ENCODE measurements around the gene RBMS2. TPM values are rescaled to one million over a fixed set of nuclear protein-coding genes. Genes with fewer than 3 reads are reported as not detected.

The RBMS2 gene
- total and polyA plus RNA-seq, 7 experiments from 2014 or later: 0.81 to 12.8 (median 5.1) TPM

- ATAC-seq (no peak), DNase-seq (no peak)
- H3K36me3 Mint-ChIP-seq: no peaks in the 10 kb centered on the region
- H3K27me3 ChIP-seq (ENCODE audit: control insufficient read depth in 2 of 2, insufficient read depth in 2 of 2, low read length in 2 of 2): no peaks in the 10 kb centered on the region
- H3K4me1 ChIP-seq (ENCODE audit: control insufficient read depth in 2 of 2, insufficient read depth in 2 of 2, low read length in 2 of 2): no peaks in the 10 kb centered on the region
- H3K36me3 ChIP-seq (ENCODE audit: control insufficient read depth in 2 of 3, insufficient read depth in 3 of 3, low read length in 3 of 3): no peaks in the 10 kb centered on the region
- H3K4me3 ChIP-seq (ENCODE audit: low read length): no peak overlapping the region
- H3K4me1 Mint-ChIP-seq: peaks cover 0 to 9% (median 0%) of the 10 kb centered on the region in 7 donors
- CTCF ChIA-PET: no interaction called here
- H3K27ac ChIP-seq (ENCODE audit: low read depth, low read length): no peak overlapping the region
- peaks cover 0 to 5% (median 0%) of the 10 kb centered on the region in 5 donors for H3K27me3 Mint-ChIP-seq
- no peak overlapping the region for H3K4me3 Mint-ChIP-seq
- no peaks in the 10 kb centered on the region for H3K9me3 ChIP-seq (ENCODE audit: control insufficient read depth in 2 of 3, low read length in 3 of 3)
- POLR2A ChIA-PET: interaction anchor here (0.7 kb wide), 1 partner anchor 107 kb away, joined by 3 read pairs; no protein-coding TSS in a partner anchor
- no peaks in the 10 kb centered on the region for H3K9me3 Mint-ChIP-seq
- intact Hi-C loops (cut with micrococcal nuclease): no loop called here
- H3K27ac Mint-ChIP-seq: peak overlapping the region in 1 of 9 donors; percentile 86
These were observed 15.9 kb downstream of the RBMS2 start for GRCh38 chr12:56537546-56537945.

- H3K4me3 ChIP-seq (ENCODE audit: low read length): no peak overlapping the region
These were observed 20.0 kb downstream of the RBMS2 start for GRCh38 chr12:56541631-56542030.

GRCh38 chr12:56542164-56542563 is 20.5 kb downstream of the RBMS2 start:
- Mint-ChIP-seq H3K9me3 (no peaks in the 10 kb centered on the region), H3K36me3 (no peaks in the 10 kb centered on the region), H3K27me3 (peaks cover 0 to 2% (median 0%) of the 10 kb centered on the region in 5 donors), H3K4me1 (peaks cover 0 to 4% (median 0%) of the 10 kb centered on the region in 7 donors), H3K27ac (no peak overlapping the region), H3K4me3 (no peak overlapping the region)
- POLR2A ChIA-PET: interaction anchor here (0.6 to 0.7 kb wide), 2 partner anchors 21 to 28 kb away, joined by 3 read pairs; no protein-coding TSS in a partner anchor
- Histone ChIP-seq H3K4me3 (ENCODE audit: low read length) (no peak overlapping the region), H3K27ac (ENCODE audit: low read depth, low read length) (no peak overlapping the region), H3K36me3 (ENCODE audit: control insufficient read depth in 2 of 3, insufficient read depth in 3 of 3, low read length in 3 of 3) (no peaks in the 10 kb centered on the region), H3K4me1 (ENCODE audit: control insufficient read depth in 2 of 2, insufficient read depth in 2 of 2, low read length in 2 of 2) (no peaks in the 10 kb centered on the region), H3K27me3 (ENCODE audit: control insufficient read depth in 2 of 2, insufficient read depth in 2 of 2, low read length in 2 of 2) (no peaks in the 10 kb centered on the region), H3K9me3 (ENCODE audit: control insufficient read depth in 2 of 3, low read length in 3 of 3) (no peaks in the 10 kb centered on the region)
- CTCF ChIA-PET: no interaction called here
- DNase-seq: no peak
- ATAC-seq: no peak
- intact Hi-C loops (cut with micrococcal nuclease): no loop called here

More at GRCh38 chr12:56541631-56542030, 20.0 kb downstream of the RBMS2 start:
- H3K4me3 Mint-ChIP-seq: no peak overlapping the region
- peak overlapping the region in 1 of 9 donors; percentile 19 for H3K27ac Mint-ChIP-seq
- H3K9me3 Mint-ChIP-seq: no peaks in the 10 kb centered on the region
- H3K27me3 Mint-ChIP-seq: peaks cover 0 to 2% (median 0%) of the 10 kb centered on the region in 5 donors
- ChIA-PET POLR2A (interaction anchor here (0.6 to 0.8 kb wide), 3 partner anchors 18 to 28 kb away, joined by 3 to 4 read pairs (median 3); no protein-coding TSS in a partner anchor), CTCF (interaction anchor here (0.6 to 2.2 kb wide), 2 partner anchors 28 to 1379 kb away, joined by 3 to 9 read pairs; no protein-coding TSS in a partner anchor)
- H3K4me1 Mint-ChIP-seq: peaks cover 0 to 5% (median 0%) of the 10 kb centered on the region in 7 donors
- no peaks in the 10 kb centered on the region for H3K9me3 ChIP-seq (ENCODE audit: control insufficient read depth in 2 of 3, low read length in 3 of 3)
- no peaks in the 10 kb centered on the region for H3K36me3 ChIP-seq (ENCODE audit: control insufficient read depth in 2 of 3, insufficient read depth in 3 of 3, low read length in 3 of 3)
- no peak overlapping the region for H3K27ac ChIP-seq (ENCODE audit: low read depth, low read length)
- DNase-seq (no peak), ATAC-seq (no peak)
- intact Hi-C loops (cut with micrococcal nuclease): no loop called here
- no peaks in the 10 kb centered on the region for H3K36me3 Mint-ChIP-seq
- no peaks in the 10 kb centered on the region for H3K27me3 ChIP-seq (ENCODE audit: control insufficient read depth in 2 of 2, insufficient read depth in 2 of 2, low read length in 2 of 2)
- no peaks in the 10 kb centered on the region for H3K4me1 ChIP-seq (ENCODE audit: control insufficient read depth in 2 of 2, insufficient read depth in 2 of 2, low read length in 2 of 2)

GRCh38 chr12:56545023-56545604 is 23.5 kb downstream of the RBMS2 start:
- POLR2A ChIA-PET: no interaction called here
- H3K27me3 Mint-ChIP-seq: no peaks in the 10 kb centered on the region
- no peaks in the 10 kb centered on the region for H3K4me1 Mint-ChIP-seq
- H3K9me3 Mint-ChIP-seq: no peaks in the 10 kb centered on the region
- Histone ChIP-seq H3K27ac (ENCODE audit: low read depth, low read length) (no peak overlapping the region), H3K4me1 (ENCODE audit: control insufficient read depth in 2 of 2, insufficient read depth in 2 of 2, low read length in 2 of 2) (no peaks in the 10 kb centered on the region), H3K36me3 (ENCODE audit: control insufficient read depth in 2 of 3, insufficient read depth in 3 of 3, low read length in 3 of 3) (no peaks in the 10 kb centered on the region), H3K27me3 (ENCODE audit: control insufficient read depth in 2 of 2, insufficient read depth in 2 of 2, low read length in 2 of 2) (no peaks in the 10 kb centered on the region), H3K9me3 (ENCODE audit: control insufficient read depth in 2 of 3, low read length in 3 of 3) (no peaks in the 10 kb centered on the region), H3K4me3 (ENCODE audit: low read length) (no peak overlapping the region)
- H3K4me3 Mint-ChIP-seq: no peak overlapping the region
- no peaks in the 10 kb centered on the region for H3K36me3 Mint-ChIP-seq
- DNase-seq: no peak
- H3K27ac Mint-ChIP-seq: no peak overlapping the region
- ATAC-seq: no peak
- intact Hi-C loops (cut with micrococcal nuclease): no loop called here
- CTCF ChIA-PET: no interaction called here

GRCh38 chr12:56546680-56547079 is 25.1 kb downstream of the RBMS2 start:
- ATAC-seq: no peak
- CTCF ChIA-PET: no interaction called here
- Histone ChIP-seq H3K4me3 (ENCODE audit: low read length) (no peak overlapping the region), H3K27ac (ENCODE audit: low read depth, low read length) (no peak overlapping the region), H3K36me3 (ENCODE audit: control insufficient read depth in 2 of 3, insufficient read depth in 3 of 3, low read length in 3 of 3) (no peaks in the 10 kb centered on the region), H3K9me3 (ENCODE audit: control insufficient read depth in 2 of 3, low read length in 3 of 3) (no peaks in the 10 kb centered on the region), H3K4me1 (ENCODE audit: control insufficient read depth in 2 of 2, insufficient read depth in 2 of 2, low read length in 2 of 2) (no peaks in the 10 kb centered on the region), H3K27me3 (ENCODE audit: control insufficient read depth in 2 of 2, insufficient read depth in 2 of 2, low read length in 2 of 2) (no peaks in the 10 kb centered on the region)
- intact Hi-C loops (cut with micrococcal nuclease): no loop called here
- H3K4me1 Mint-ChIP-seq: no peaks in the 10 kb centered on the region
- no peak overlapping the region for H3K4me3 Mint-ChIP-seq
- H3K27ac Mint-ChIP-seq: no peak overlapping the region
- H3K27me3 Mint-ChIP-seq: no peaks in the 10 kb centered on the region
- DNase-seq: no peak
- H3K36me3 Mint-ChIP-seq: no peaks in the 10 kb centered on the region
- no peaks in the 10 kb centered on the region for H3K9me3 Mint-ChIP-seq
- POLR2A ChIA-PET: no interaction called here

GRCh38 chr12:56551070-56551469 is 29.4 kb downstream of the RBMS2 start:
- no peaks in the 10 kb centered on the region for H3K27me3 ChIP-seq (ENCODE audit: control insufficient read depth in 2 of 2, insufficient read depth in 2 of 2, low read length in 2 of 2)
- Mint-ChIP-seq H3K4me1 (peaks cover 0 to 1% (median 0%) of the 10 kb centered on the region in 7 donors), H3K27ac (no peak overlapping the region), H3K4me3 (no peak overlapping the region), H3K9me3 (no peaks in the 10 kb centered on the region), H3K36me3 (no peaks in the 10 kb centered on the region), H3K27me3 (no peaks in the 10 kb centered on the region)
- intact Hi-C loops (cut with micrococcal nuclease): no loop called here
- no peak for ATAC-seq
- no peaks in the 10 kb centered on the region for H3K36me3 ChIP-seq (ENCODE audit: control insufficient read depth in 2 of 3, insufficient read depth in 3 of 3, low read length in 3 of 3)
- no peaks in the 10 kb centered on the region for H3K9me3 ChIP-seq (ENCODE audit: control insufficient read depth in 2 of 3, low read length in 3 of 3)
- ChIA-PET CTCF (no interaction called here), POLR2A (no interaction called here)
- no peak overlapping the region for H3K4me3 ChIP-seq (ENCODE audit: low read length)
- H3K4me1 ChIP-seq (ENCODE audit: control insufficient read depth in 2 of 2, insufficient read depth in 2 of 2, low read length in 2 of 2): no peaks in the 10 kb centered on the region
- DNase-seq: no peak
- no peak overlapping the region for H3K27ac ChIP-seq (ENCODE audit: low read depth, low read length)
